OCI-LY7 (cell line): ENCODE results near the gene MACROD2. TPM values are rescaled to one million over a fixed set of nuclear protein-coding genes. Genes with fewer than 3 reads are reported as not detected.

Experiments used
- BruUV-seq: library from RNA; stranded (reverse); fragments of 400-500 nt; replicated peaks from 2 replicates; lab custom pipeline; 2021; lab: Mats Ljungman, UMichigan
- CTCF ChIA-PET: fragments of 300-600 bp; sonication (Branson Sonifier 250); formaldehyde crosslinking; loops from one replicate; lab custom pipeline; 2022; ENCODE audit warnings: antibody characterized with exemption; ENCODE audit not compliant: unreplicated experiment; lab: Charles Lee
- POLR2A ChIA-PET: fragments of 300-600 bp; sonication (Branson Sonifier 250); formaldehyde crosslinking; loops from one replicate; lab custom pipeline; 2022; ENCODE audit warnings: antibody characterized with exemption; lab: Charles Lee
- DNase-seq: peaks from one replicate; pipeline ENCODE4 v3.0.0-alpha.2; 2015; ENCODE audit warnings: low spot score
- H2AFZ ChIP-seq: fragments of 200-600 bp; sonication (generic), shearing (Covaris generic); 2 replicates; pipeline ENCODE4 v1.6.1; 2014; ENCODE audit warnings: mild to moderate bottlenecking, antibody characterized with exemption, low read length, moderate library complexity
- H3K27ac ChIP-seq: fragments of 200-600 bp; sonication (generic); 2 replicates; pipeline ENCODE4 v1.5.1; 2014; ENCODE audit warnings: mixed run types, low read depth, mild to moderate bottlenecking, moderate library complexity, low read length, inconsistent platforms; ENCODE audit not compliant: poor library complexity, severe bottlenecking
- H3K36me3 ChIP-seq: fragments of 200-600 bp; sonication (generic); 2 replicates; pipeline ENCODE4 v1.6.1; 2014; ENCODE audit warnings: mild to moderate bottlenecking, antibody characterized with exemption, low read length, moderate library complexity, mixed read lengths; ENCODE audit not compliant: insufficient read depth
- H3K4me1 ChIP-seq: fragments of 200-600 bp; sonication (generic); 2 replicates; pipeline ENCODE4 v1.5.1; 2014; ENCODE audit warnings: mild to moderate bottlenecking, low read length; ENCODE audit not compliant: insufficient read depth, poor library complexity, severe bottlenecking
- H3K4me2 ChIP-seq: fragments of 200-600 bp; sonication (generic); 2 replicates; pipeline ENCODE4 v1.6.1; 2014; ENCODE audit warnings: mild to moderate bottlenecking, low read length
- H3K4me3 ChIP-seq: fragments of 200-600 bp; sonication (generic); 2 replicates; pipeline ENCODE4 v1.5.1; 2014; ENCODE audit warnings: mild to moderate bottlenecking, low read depth, low read length; ENCODE audit not compliant: poor library complexity, severe bottlenecking
- H3K79me2 ChIP-seq: fragments of 200-600 bp; sonication (generic); 2 replicates; pipeline ENCODE4 v1.6.1; 2016; ENCODE audit warnings: low read depth, mild to moderate bottlenecking, low read length, moderate library complexity, mixed read lengths; ENCODE audit not compliant: insufficient read depth
- H3K9me2 ChIP-seq: fragments of 200-600 bp; sonication (generic); 2 replicates; pipeline ENCODE4 v1.6.1; 2016; ENCODE audit warnings: mild to moderate bottlenecking, low read length, mixed read lengths; ENCODE audit not compliant: insufficient read depth
- H3K9me3 ChIP-seq: fragments of 200-600 bp; sonication (generic); 2 replicates; pipeline ENCODE4 v1.6.1; 2014; ENCODE audit warnings: mild to moderate bottlenecking, mixed run types, low read length, mixed read lengths
- H4K20me1 ChIP-seq: fragments of 200-600 bp; sonication (generic); 2 replicates; pipeline ENCODE4 v1.6.1; 2014; ENCODE audit warnings: mild to moderate bottlenecking, antibody characterized with exemption, low read length, moderate library complexity, mixed read lengths; ENCODE audit not compliant: insufficient read depth
- EZH2phosphoT487 ChIP-seq: fragments of 200-600 bp; sonication (generic); IDR thresholded peaks from 2 replicates; pipeline ENCODE4 v1.6.1; 2018; ENCODE audit warnings: low read depth, borderline replicate concordance, mild to moderate bottlenecking, mixed run types, antibody characterized with exemption, low read length, moderate library complexity, mixed read lengths
- intact Hi-C: fragments of 100-400 bp; cut with micrococcal nuclease; formaldehyde crosslinking; loops from one replicate; pipeline ENCODE4 v1.10.0; 2022; ENCODE audit not compliant: unreplicated experiment
- total RNA-seq, 2 experiments: library from RNA; depleted of rRNA in 1 of 2; stranded (reverse); fragments of >200 nt in 1 of 2; shearing (Covaris generic) in 1 of 2; gene quantifications; 2 replicates each; pipeline ENCODE4 v1.2.3, GENCODE V29; 2014 to 2022
- TF ChIP-seq, protein P1 (sequence below): fragments of 200-600 bp; sonication (generic); conservative IDR thresholded peaks from 2 replicates; pipeline ENCODE4 v1.5.1; 2014; ENCODE audit warnings: mild to moderate bottlenecking, antibody characterized with exemption, low read length, moderate library complexity, mixed read lengths

Gene MACROD2
- total RNA-seq, 2 experiments from 2014 or later: 0.09 to 4.5 TPM

DNA sequence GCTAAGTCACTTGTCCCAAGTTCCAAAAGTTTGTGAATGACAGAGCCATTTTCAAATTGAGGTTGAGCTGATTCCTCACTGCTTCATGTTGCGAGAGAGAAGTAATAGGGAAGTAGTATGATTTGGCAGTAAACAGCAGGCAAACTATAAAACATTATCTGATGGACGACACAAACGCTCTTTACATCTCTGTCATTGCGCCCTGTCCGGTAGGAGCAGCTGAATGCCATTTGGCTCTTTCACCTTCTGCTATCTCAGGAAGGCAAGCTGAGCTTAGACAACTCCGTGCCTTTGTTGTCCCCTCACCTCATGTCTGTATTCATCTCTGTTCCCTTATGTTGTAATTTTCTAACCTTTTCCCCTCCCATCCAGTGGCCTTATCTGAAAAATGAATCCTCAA, 782.8 kb downstream of the MACROD2 start:
- Histone ChIP-seq H3K27ac (no peak overlapping the region), H2AFZ (no peak overlapping the region), H3K4me3 (no peak overlapping the region), H3K36me3 (no peaks in the 10 kb centered on the region), H3K4me2 (no peak overlapping the region), H3K9me2 (no peaks in the 10 kb centered on the region), H3K79me2 (no peaks in the 10 kb centered on the region), H3K4me1 (no peaks in the 10 kb centered on the region), H4K20me1 (no peaks in the 10 kb centered on the region), H3K9me3 (no peaks in the 10 kb centered on the region)
- TF ChIP-seq EZH2phosphoT487: no peak
- TF ChIP-seq, protein P1, sequence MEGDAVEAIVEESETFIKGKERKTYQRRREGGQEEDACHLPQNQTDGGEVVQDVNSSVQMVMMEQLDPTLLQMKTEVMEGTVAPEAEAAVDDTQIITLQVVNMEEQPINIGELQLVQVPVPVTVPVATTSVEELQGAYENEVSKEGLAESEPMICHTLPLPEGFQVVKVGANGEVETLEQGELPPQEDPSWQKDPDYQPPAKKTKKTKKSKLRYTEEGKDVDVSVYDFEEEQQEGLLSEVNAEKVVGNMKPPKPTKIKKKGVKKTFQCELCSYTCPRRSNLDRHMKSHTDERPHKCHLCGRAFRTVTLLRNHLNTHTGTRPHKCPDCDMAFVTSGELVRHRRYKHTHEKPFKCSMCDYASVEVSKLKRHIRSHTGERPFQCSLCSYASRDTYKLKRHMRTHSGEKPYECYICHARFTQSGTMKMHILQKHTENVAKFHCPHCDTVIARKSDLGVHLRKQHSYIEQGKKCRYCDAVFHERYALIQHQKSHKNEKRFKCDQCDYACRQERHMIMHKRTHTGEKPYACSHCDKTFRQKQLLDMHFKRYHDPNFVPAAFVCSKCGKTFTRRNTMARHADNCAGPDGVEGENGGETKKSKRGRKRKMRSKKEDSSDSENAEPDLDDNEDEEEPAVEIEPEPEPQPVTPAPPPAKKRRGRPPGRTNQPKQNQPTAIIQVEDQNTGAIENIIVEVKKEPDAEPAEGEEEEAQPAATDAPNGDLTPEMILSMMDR: no peak
- ChIA-PET POLR2A (interaction anchor here (0.6 to 0.9 kb wide), 2 partner anchors 8 to 78 kb away, joined by 3 to 4 read pairs; no protein-coding TSS in a partner anchor), CTCF (no interaction called here)
- no peak for DNase-seq
- intact Hi-C loops: no loop called here
- no TSS peak for BruUV-seq

DNA sequence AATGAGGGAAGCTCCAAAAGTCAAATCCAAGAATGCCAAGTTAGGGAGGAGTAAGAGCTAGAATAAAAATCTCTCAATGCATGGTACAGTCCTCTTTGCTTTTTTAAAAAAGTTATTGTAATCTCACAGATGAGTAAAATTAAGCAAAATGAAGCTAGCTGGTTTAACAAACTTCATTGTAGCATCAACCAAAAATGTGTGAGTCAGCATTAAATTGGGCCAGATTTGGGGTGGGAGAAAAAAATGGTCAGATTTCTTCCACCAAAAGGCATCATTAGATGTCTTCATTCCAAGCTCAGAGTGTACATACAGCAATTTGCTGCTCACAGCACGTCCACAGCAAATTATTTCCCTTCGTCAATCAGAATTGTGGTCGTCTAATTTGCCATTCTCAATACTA, 783.6 kb downstream of the MACROD2 start:
- Histone ChIP-seq H3K79me2 (no peaks in the 10 kb centered on the region), H3K4me2 (no peak overlapping the region), H3K9me2 (no peaks in the 10 kb centered on the region), H2AFZ (no peak overlapping the region), H3K36me3 (no peaks in the 10 kb centered on the region), H3K4me3 (no peak overlapping the region), H3K9me3 (no peaks in the 10 kb centered on the region), H3K4me1 (no peaks in the 10 kb centered on the region), H3K27ac (no peak overlapping the region), H4K20me1 (no peaks in the 10 kb centered on the region)
- no TSS peak for BruUV-seq
- POLR2A ChIA-PET: interaction anchor here (0.7 to 0.9 kb wide), 2 partner anchors 9 to 79 kb away, joined by 3 read pairs; no protein-coding TSS in a partner anchor
- no peak for TF ChIP-seq EZH2phosphoT487
- TF ChIP-seq, protein P1: no peak
- no peak for DNase-seq
- intact Hi-C loops: no loop called here
- CTCF ChIA-PET: no interaction called here

DNA sequence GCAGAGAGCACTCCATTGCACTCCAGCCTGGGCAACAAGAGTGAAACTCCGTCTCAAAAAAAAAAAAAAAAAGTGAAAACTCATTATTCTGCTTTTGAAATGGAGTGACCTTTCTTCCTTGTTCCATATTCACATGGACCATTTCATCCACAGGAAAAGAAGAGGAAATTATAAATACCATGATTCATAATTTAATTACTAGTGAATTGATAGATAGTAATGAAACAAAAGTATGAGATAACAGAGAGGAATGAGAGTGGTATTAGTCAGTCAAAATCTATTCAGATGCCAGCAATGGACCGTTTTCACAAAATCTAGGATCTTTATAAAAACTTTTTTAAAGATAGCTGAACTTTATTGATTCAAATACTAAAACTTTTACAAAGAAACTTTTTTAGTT, 785.2 kb downstream of the MACROD2 start:
- BruUV-seq: no TSS peak
- Histone ChIP-seq H3K27ac (no peak overlapping the region), H2AFZ (no peak overlapping the region), H4K20me1 (no peaks in the 10 kb centered on the region), H3K4me3 (no peak overlapping the region), H3K9me2 (no peaks in the 10 kb centered on the region), H3K36me3 (no peaks in the 10 kb centered on the region), H3K4me1 (no peaks in the 10 kb centered on the region), H3K79me2 (no peaks in the 10 kb centered on the region), H3K4me2 (no peak overlapping the region), H3K9me3 (no peaks in the 10 kb centered on the region)
- ChIA-PET CTCF (no interaction called here), POLR2A (interaction anchor here (1.0 kb wide), 1 partner anchor 40 kb away, joined by 3 read pairs; no protein-coding TSS in a partner anchor)
- intact Hi-C loops: loop anchor here (10.0 kb wide), 1 partner anchor 46 kb away; no protein-coding TSS in a partner anchor
- no peak for TF ChIP-seq EZH2phosphoT487
- TF ChIP-seq, protein P1: no peak
- no peak for DNase-seq
